Activated CD4-positive, alpha-beta T cell treated with anti-CD3 and anti-CD28 coated beads for 48 hours (primary cell): ENCODE data around the gene CLRN3.

ENCODE experiments used
- DNase-seq: peaks from one replicate; pipeline ENCODE4 v3.0.0-alpha.2; 2020

CLRN3 gene

GRCh38 chr10:127894146-127894545 lies 1.4 kb upstream of the CLRN3 start:
- DNase-seq: no peak

- DNase-seq: no peak
Measured at GRCh38 chr10:127890832-127891334, 1.9 kb downstream of the CLRN3 start.

- DNase-seq: no peak
Measured at GRCh38 chr10:127890216-127890615, 2.5 kb downstream of the CLRN3 start.

GRCh38 chr10:127889605-127890195 lies 3.0 kb downstream of the CLRN3 start:
- DNase-seq: no peak

- DNase-seq: no peak
Measured at GRCh38 chr10:127888521-127889312, 4.0 kb downstream of the CLRN3 start.

- no peak for DNase-seq
Measured at GRCh38 chr10:127887541-127888415, 5.0 kb downstream of the CLRN3 start.

GRCh38 chr10:127886371-127887051 lies 6.2 kb downstream of the CLRN3 start:
- no peak for DNase-seq

GRCh38 chr10:127884501-127884900 lies 8.2 kb downstream of the CLRN3 start:
- DNase-seq: no peak

- DNase-seq: no peak
Measured at GRCh38 chr10:127883516-127883915, 9.2 kb downstream of the CLRN3 start.

- no peak for DNase-seq
Measured at GRCh38 chr10:127882801-127883459, 9.8 kb downstream of the CLRN3 start.

- DNase-seq: no peak
Measured at GRCh38 chr10:127882391-127882790, 10.3 kb downstream of the CLRN3 start.

- no peak for DNase-seq
Measured at GRCh38 chr10:127881262-127881661, 11.5 kb downstream of the CLRN3 start.

GRCh38 chr10:127880557-127880956 lies 12.2 kb downstream of the CLRN3 start:
- no peak for DNase-seq

- no peak for DNase-seq
Measured at GRCh38 chr10:127878475-127879055, 14.2 kb downstream of the CLRN3 start.

- DNase-seq: no peak
Measured at GRCh38 chr10:127877699-127878098, 15.0 kb downstream of the CLRN3 start.

- no peak for DNase-seq
Measured at GRCh38 chr10:127877116-127877515, 15.6 kb downstream of the CLRN3 start.

GRCh38 chr10:127875916-127876315 lies 16.8 kb downstream of the CLRN3 start:
- no peak for DNase-seq

- no peak for DNase-seq
Measured at GRCh38 chr10:127875449-127875765, 17.3 kb downstream of the CLRN3 start.

- DNase-seq: no peak
Measured at GRCh38 chr10:127874671-127875448, 17.9 kb downstream of the CLRN3 start.

GRCh38 chr10:127873901-127874470 lies 18.8 kb downstream of the CLRN3 start:
- no peak for DNase-seq
